H9 (cell line): ENCODE data around the gene HEPN1. TPM values are rescaled to one million over a fixed set of nuclear protein-coding genes. Genes with fewer than 3 reads are reported as not detected.

Experiments
- DNase-seq: peaks from one replicate; pipeline ENCODE4 v3.0.0-alpha.2; 2017
- H2AFZ ChIP-seq: one replicate; pipeline ENCODE4 v1.6.1; 2013; ENCODE audit warnings: mild to moderate bottlenecking, low read length, control low read depth, moderate library complexity
- H2AK5ac ChIP-seq: 2 replicates; pipeline ENCODE4 v1.6.1; 2013; ENCODE audit warnings: low read length, control low read depth, mixed read lengths; ENCODE audit not compliant: insufficient read length
- H2BK120ac ChIP-seq: one replicate; pipeline ENCODE4 v1.6.1; 2013; ENCODE audit warnings: low read depth, mild to moderate bottlenecking, low read length, control low read depth, inconsistent platforms; ENCODE audit not compliant: poor library complexity, severe bottlenecking
- H2BK12ac ChIP-seq: 2 replicates; pipeline ENCODE4 v1.6.1; 2013; ENCODE audit warnings: low read length, control low read depth, mixed read lengths, low read depth; ENCODE audit not compliant: insufficient read length
- H2BK15ac ChIP-seq: 2 replicates; pipeline ENCODE4 v1.6.1; 2013; ENCODE audit warnings: low read depth, low read length, control low read depth
- H2BK20ac ChIP-seq: one replicate; pipeline ENCODE4 v1.6.1; 2013; ENCODE audit warnings: low read depth, mild to moderate bottlenecking, low read length, control low read depth, inconsistent platforms; ENCODE audit not compliant: poor library complexity, severe bottlenecking
- H2BK5ac ChIP-seq: 2 replicates; pipeline ENCODE4 v1.6.1; 2013; ENCODE audit warnings: low read length, control low read depth, mixed read lengths; ENCODE audit not compliant: insufficient read length
- H3K14ac ChIP-seq: 2 replicates; pipeline ENCODE4 v1.6.1; 2013; ENCODE audit warnings: low read length, control low read depth; ENCODE audit not compliant: insufficient read depth
- H3K18ac ChIP-seq: 2 replicates; pipeline ENCODE4 v1.6.1; 2013; ENCODE audit warnings: low read depth, mild to moderate bottlenecking, mixed read lengths, low read length, control low read depth; ENCODE audit not compliant: insufficient read length
- H3K23ac ChIP-seq: 2 replicates; pipeline ENCODE4 v1.6.1; 2013; ENCODE audit warnings: low read length, control low read depth, mixed read lengths, low read depth; ENCODE audit not compliant: insufficient read length
- H3K23me2 ChIP-seq: 2 replicates; pipeline ENCODE4 v1.6.1; 2013; ENCODE audit warnings: low read depth, mild to moderate bottlenecking, mixed read lengths, low read length, control low read depth; ENCODE audit not compliant: insufficient read length, poor library complexity, severe bottlenecking
- H3K27ac ChIP-seq: 2 replicates; pipeline ENCODE4 v1.5.1; 2013; ENCODE audit warnings: low read length, control low read depth, mixed read lengths, low read depth; ENCODE audit not compliant: insufficient read length
- H3K27me3 ChIP-seq: 2 replicates; pipeline ENCODE4 v1.6.1; 2013; ENCODE audit warnings: low read length, control low read depth, inconsistent platforms; ENCODE audit not compliant: insufficient read depth
- H3K4ac ChIP-seq: 2 replicates; pipeline ENCODE4 v1.6.1; 2013; ENCODE audit warnings: low read depth, mild to moderate bottlenecking, control low read depth, inconsistent platforms, low read length, moderate library complexity
- H3K4me1 ChIP-seq: 2 replicates; pipeline ENCODE4 v1.6.1; 2013; ENCODE audit warnings: low read length, control low read depth, inconsistent platforms; ENCODE audit not compliant: insufficient read depth
- H3K4me2 ChIP-seq: 2 replicates; pipeline ENCODE4 v1.6.1; 2013; ENCODE audit warnings: low read length, control low read depth, mixed read lengths; ENCODE audit not compliant: insufficient read length, insufficient read depth
- H3K56ac ChIP-seq: 2 replicates; pipeline ENCODE4 v1.6.1; 2013; ENCODE audit warnings: low read depth, mild to moderate bottlenecking, mixed read lengths, low read length, control low read depth; ENCODE audit not compliant: insufficient read length
- H3K79me1 ChIP-seq: 2 replicates; pipeline ENCODE4 v1.6.1; 2013; ENCODE audit warnings: low read depth, mild to moderate bottlenecking, moderate library complexity, low read length, control low read depth, inconsistent platforms; ENCODE audit not compliant: insufficient read depth, poor library complexity, severe bottlenecking
- H3K79me2 ChIP-seq: 2 replicates; pipeline ENCODE4 v1.6.1; 2013; ENCODE audit warnings: low read length, control low read depth, inconsistent platforms; ENCODE audit not compliant: insufficient read depth
- H3K9ac ChIP-seq: 2 replicates; pipeline ENCODE4 v1.6.1; 2013; ENCODE audit warnings: low read length, control low read depth, mixed read lengths; ENCODE audit not compliant: insufficient read length; ENCODE audit errors: extremely low read depth
- H3K9me3 ChIP-seq: one replicate; pipeline ENCODE4 v1.6.1; 2013; ENCODE audit warnings: low read depth, low read length, inconsistent platforms; ENCODE audit not compliant: control insufficient read depth
- H3T11ph ChIP-seq: one replicate; pipeline ENCODE4 v1.6.1; 2013; ENCODE audit warnings: mild to moderate bottlenecking, low read length, control low read depth, inconsistent platforms
- H4K20me1 ChIP-seq: one replicate; pipeline ENCODE4 v1.6.1; 2013; ENCODE audit not compliant: control insufficient read depth, insufficient read length, insufficient read depth
- H4K5ac ChIP-seq: 2 replicates; pipeline ENCODE4 v1.6.1; 2013; ENCODE audit warnings: low read depth, mild to moderate bottlenecking, mixed read lengths, low read length, control low read depth; ENCODE audit not compliant: insufficient read length
- H4K8ac ChIP-seq: replicated peaks from 2 replicates; pipeline ENCODE4 v1.6.1; 2013; ENCODE audit warnings: low read length, control low read depth, mixed read lengths, low read depth; ENCODE audit not compliant: insufficient read length
- H4K91ac ChIP-seq: 2 replicates; pipeline ENCODE4 v1.6.1; 2013; ENCODE audit warnings: low read depth, mild to moderate bottlenecking, moderate library complexity, mixed read lengths, low read length, control low read depth; ENCODE audit not compliant: insufficient read length
- H3K27ac Mint-ChIP-seq, 3 experiments: 2 replicates in 2 of 3; 3 replicates in 1 of 3; pipeline ENCODE4 v1.8.0; 2020 to 2021; ENCODE audit warnings: mixed read lengths in 3 of 3, mild to moderate bottlenecking in 1 of 3, moderate library complexity in 1 of 3
- H3K27me3 Mint-ChIP-seq: 2 replicates; pipeline ENCODE4 v1.8.0; 2021; ENCODE audit warnings: low read depth, mild to moderate bottlenecking, moderate library complexity, mixed read lengths
- H3K36me3 Mint-ChIP-seq, 3 experiments: 2 replicates in 2 of 3; 3 replicates in 1 of 3; pipeline ENCODE4 v1.8.0; 2020 to 2021; ENCODE audit warnings: low read depth in 3 of 3, mixed read lengths in 3 of 3; ENCODE audit not compliant: insufficient read depth in 1 of 3
- H3K4me1 Mint-ChIP-seq, 2 experiments: 2 replicates each; pipeline ENCODE4 v1.8.0; 2020; ENCODE audit warnings: mixed read lengths in 2 of 2
- H3K4me3 Mint-ChIP-seq, 2 experiments: 2 replicates in 1 of 2; 3 replicates in 1 of 2; pipeline ENCODE4 v1.8.0; 2020 to 2021; ENCODE audit warnings: mild to moderate bottlenecking in 2 of 2, mixed read lengths in 2 of 2, moderate library complexity in 1 of 2
- H3K9me3 Mint-ChIP-seq, 2 experiments: 2 replicates in 1 of 2; 3 replicates in 1 of 2; pipeline ENCODE4 v1.8.0; 2020; ENCODE audit warnings: mild to moderate bottlenecking in 2 of 2, mixed read lengths in 2 of 2, moderate library complexity in 1 of 2
- WGBS: extraction: QIAGEN DNeasy Blood & Tissue Kit; methylation state at CpG from one replicate; pipeline ENCODE4 v1.1.7; 2013; ENCODE audit warnings: missing lambda C conversion rate, low lambda C conversion rate, mixed read lengths; ENCODE audit not compliant: insufficient read length; ENCODE audit errors: extremely low coverage; 5-methylcytosine and 5-hydroxymethylcytosine counted together
- total RNA-seq: library from RNA; stranded (reverse); gene quantifications from 2 replicates; pipeline ENCODE4 v1.2.1, GENCODE V29; 2021
- TF ChIP-seq, protein P1 (sequence below): fragments of 200-600 bp; sonication (generic); conservative IDR thresholded peaks from 3 replicates; pipeline ENCODE4 v1.8.0; 2021; ENCODE audit warnings: antibody characterized with exemption, mild to moderate bottlenecking

HEPN1 gene
- total RNA-seq, 1 experiment from 2014 or later = not detected

- Histone ChIP-seq H4K20me1 (no peaks in the 10 kb centered on the region), H3K4ac (no peak overlapping the region), H3K27me3 (no peaks in the 10 kb centered on the region; the same call in 1 of the 2 replicates), H3K23ac (no peak overlapping the region), H2BK120ac (no peak overlapping the region), H2AFZ (no peak overlapping the region), H2BK5ac (no peak overlapping the region), H3K4me2 (no peak overlapping the region), H3K9me3 (no peaks in the 10 kb centered on the region), H3T11ph (no peak overlapping the region), H2AK5ac (no peak overlapping the region), H4K8ac (no peak overlapping the region), H3K9ac (no peak overlapping the region), H3K4me1 (no peaks in the 10 kb centered on the region), H3K23me2 (no peaks in the 10 kb centered on the region), H3K27ac (no peak overlapping the region), H3K79me1 (no peaks in the 10 kb centered on the region), H4K5ac (no peak overlapping the region), H3K79me2 (no peaks in the 10 kb centered on the region), H3K56ac (no peak overlapping the region), H4K91ac (no peak overlapping the region), H3K18ac (no peak overlapping the region), H3K14ac (no peak overlapping the region), H2BK20ac (no peak overlapping the region), H2BK15ac (no peak overlapping the region), H2BK12ac (no peak overlapping the region)
- Mint-ChIP-seq H3K27ac (no peak overlapping the region), H3K4me3 (no peak overlapping the region), H3K9me3 (no peaks in the 10 kb centered on the region), H3K36me3 (no peaks in the 10 kb centered on the region), H3K4me1 (0 out of 4 replicates have a peak, but pooled peaks cover 0 to 2% of the 10 kb centered on the region in 2 experiments), H3K27me3 (peaks cover 29% of the 10 kb centered on the region)
- WGBS = no CpG with 5 or more reads among the region's 3 CpGs
- DNase-seq = no peak
- TF ChIP-seq, protein P1, sequence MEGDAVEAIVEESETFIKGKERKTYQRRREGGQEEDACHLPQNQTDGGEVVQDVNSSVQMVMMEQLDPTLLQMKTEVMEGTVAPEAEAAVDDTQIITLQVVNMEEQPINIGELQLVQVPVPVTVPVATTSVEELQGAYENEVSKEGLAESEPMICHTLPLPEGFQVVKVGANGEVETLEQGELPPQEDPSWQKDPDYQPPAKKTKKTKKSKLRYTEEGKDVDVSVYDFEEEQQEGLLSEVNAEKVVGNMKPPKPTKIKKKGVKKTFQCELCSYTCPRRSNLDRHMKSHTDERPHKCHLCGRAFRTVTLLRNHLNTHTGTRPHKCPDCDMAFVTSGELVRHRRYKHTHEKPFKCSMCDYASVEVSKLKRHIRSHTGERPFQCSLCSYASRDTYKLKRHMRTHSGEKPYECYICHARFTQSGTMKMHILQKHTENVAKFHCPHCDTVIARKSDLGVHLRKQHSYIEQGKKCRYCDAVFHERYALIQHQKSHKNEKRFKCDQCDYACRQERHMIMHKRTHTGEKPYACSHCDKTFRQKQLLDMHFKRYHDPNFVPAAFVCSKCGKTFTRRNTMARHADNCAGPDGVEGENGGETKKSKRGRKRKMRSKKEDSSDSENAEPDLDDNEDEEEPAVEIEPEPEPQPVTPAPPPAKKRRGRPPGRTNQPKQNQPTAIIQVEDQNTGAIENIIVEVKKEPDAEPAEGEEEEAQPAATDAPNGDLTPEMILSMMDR = no peak
These were observed 31.4 kb upstream of the HEPN1 start for GRCh38 chr11:124887667-124888013.
